ENCODE measurements around the gene RANBP9. TPM values are rescaled to one million over a fixed set of nuclear protein-coding genes. Genes with fewer than 3 reads are reported as not detected.

RANBP9 gene
- total and polyA plus RNA-seq, 9 of the 15 experiments (the other 6 are each of a cell fraction or from before 2014, with no cell fraction given) = 27.5 to 130 (median 61.5) TPM

DNA sequence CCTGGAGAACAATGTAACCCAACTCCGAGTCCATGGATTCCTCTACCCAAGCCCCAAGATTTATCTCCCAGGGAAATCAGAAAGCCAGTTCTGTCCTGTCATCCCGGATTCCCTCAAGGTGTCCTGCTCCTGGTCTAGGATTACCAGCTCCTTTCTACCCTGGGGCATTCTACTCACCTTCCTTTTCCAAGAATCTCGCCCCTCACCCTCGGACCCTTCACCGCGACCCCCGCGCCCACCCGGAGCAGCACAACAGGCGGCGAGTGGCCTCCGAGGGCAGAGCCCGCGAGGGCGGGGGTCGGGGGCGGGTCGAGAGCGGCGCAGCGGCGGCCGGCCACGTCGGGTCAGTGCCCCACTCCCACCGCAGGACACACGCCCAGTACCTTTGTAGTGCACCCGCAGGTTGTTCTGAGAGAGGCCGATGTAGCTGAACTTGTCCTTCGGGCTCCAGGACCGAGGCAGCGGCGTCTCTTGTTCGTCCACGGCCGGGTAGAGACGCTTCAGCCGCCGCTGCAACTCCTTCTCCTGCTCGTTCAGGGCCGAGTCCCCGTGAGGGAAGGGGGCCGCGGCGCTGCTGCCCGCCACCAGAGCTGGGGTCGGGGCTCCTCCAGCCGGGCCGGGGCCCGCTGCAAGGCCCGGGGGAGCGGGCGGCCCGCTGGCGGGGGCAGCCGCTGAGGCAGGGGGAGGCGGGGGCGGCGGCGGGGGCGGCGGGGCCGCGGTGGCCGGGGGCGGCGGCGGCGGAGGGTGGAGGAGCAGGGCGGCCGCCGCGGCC, 897 bp downstream of the RANBP9 start (continued):
- peak; percentile 37; the same call in 1 of the 2 replicates for TF ChIP-seq ESRRA (IDR thresholded peaks at IDR 0.05; ENCODE audit: borderline replicate concordance, low read depth)
- 0 out of 2 replicates have a peak, but pooled peaks have one; percentile 45 for TF ChIP-seq ZNF165 (CRISPR knock-in tag; IDR thresholded peaks at IDR 0.05; ENCODE audit: borderline replicate concordance)
- TF ChIP-seq, protein P1, sequence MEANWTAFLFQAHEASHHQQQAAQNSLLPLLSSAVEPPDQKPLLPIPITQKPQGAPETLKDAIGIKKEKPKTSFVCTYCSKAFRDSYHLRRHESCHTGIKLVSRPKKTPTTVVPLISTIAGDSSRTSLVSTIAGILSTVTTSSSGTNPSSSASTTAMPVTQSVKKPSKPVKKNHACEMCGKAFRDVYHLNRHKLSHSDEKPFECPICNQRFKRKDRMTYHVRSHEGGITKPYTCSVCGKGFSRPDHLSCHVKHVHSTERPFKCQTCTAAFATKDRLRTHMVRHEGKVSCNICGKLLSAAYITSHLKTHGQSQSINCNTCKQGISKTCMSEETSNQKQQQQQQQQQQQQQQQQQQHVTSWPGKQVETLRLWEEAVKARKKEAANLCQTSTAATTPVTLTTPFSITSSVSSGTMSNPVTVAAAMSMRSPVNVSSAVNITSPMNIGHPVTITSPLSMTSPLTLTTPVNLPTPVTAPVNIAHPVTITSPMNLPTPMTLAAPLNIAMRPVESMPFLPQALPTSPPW (CRISPR knock-in tag; IDR thresholded peaks at IDR 0.05) = peak; percentile 62; the same call in 1 of the 2 replicates
- no peak for TF ChIP-seq ARID2 (IDR thresholded peaks at IDR 0.05)
- no peak for TF ChIP-seq THRAP3 (IDR thresholded peaks at IDR 0.05; ENCODE audit: borderline replicate concordance)
- TF ChIP-seq, protein P2, sequence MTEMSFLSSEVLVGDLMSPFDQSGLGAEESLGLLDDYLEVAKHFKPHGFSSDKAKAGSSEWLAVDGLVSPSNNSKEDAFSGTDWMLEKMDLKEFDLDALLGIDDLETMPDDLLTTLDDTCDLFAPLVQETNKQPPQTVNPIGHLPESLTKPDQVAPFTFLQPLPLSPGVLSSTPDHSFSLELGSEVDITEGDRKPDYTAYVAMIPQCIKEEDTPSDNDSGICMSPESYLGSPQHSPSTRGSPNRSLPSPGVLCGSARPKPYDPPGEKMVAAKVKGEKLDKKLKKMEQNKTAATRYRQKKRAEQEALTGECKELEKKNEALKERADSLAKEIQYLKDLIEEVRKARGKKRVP (CRISPR knock-in tag; IDR thresholded peaks at IDR 0.05) = no peak
- 0 out of 2 replicates have a peak, but pooled peaks have one; percentile 8 for TF ChIP-seq MTA2 (IDR thresholded peaks at IDR 0.05; ENCODE audit: low read depth)
- TF ChIP-seq, protein P3, sequence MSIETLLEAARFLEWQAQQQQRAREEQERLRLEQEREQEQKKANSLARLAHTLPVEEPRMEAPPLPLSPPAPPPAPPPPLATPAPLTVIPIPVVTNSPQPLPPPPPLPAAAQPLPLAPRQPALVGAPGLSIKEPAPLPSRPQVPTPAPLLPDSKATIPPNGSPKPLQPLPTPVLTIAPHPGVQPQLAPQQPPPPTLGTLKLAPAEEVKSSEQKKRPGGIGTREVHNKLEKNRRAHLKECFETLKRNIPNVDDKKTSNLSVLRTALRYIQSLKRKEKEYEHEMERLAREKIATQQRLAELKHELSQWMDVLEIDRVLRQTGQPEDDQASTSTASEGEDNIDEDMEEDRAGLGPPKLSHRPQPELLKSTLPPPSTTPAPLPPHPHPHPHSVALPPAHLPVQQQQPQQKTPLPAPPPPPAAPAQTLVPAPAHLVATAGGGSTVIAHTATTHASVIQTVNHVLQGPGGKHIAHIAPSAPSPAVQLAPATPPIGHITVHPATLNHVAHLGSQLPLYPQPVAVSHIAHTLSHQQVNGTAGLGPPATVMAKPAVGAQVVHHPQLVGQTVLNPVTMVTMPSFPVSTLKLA (conservative IDR thresholded peaks at IDR 0.05) = peak in 1 of 2 experiments; percentile 57; a peak in 2 of 4 replicates
- no peak for TF ChIP-seq SRSF1 (IDR thresholded peaks at IDR 0.05; ENCODE audit: low read depth, low read length)
- no peak for TF ChIP-seq ZNF217 (CRISPR knock-in tag; IDR thresholded peaks at IDR 0.05)
- TF ChIP-seq ZNF316 (IDR thresholded peaks at IDR 0.05) = peak; percentile 46; the same call in 1 of the 2 replicates
- TF ChIP-seq, protein P4, sequence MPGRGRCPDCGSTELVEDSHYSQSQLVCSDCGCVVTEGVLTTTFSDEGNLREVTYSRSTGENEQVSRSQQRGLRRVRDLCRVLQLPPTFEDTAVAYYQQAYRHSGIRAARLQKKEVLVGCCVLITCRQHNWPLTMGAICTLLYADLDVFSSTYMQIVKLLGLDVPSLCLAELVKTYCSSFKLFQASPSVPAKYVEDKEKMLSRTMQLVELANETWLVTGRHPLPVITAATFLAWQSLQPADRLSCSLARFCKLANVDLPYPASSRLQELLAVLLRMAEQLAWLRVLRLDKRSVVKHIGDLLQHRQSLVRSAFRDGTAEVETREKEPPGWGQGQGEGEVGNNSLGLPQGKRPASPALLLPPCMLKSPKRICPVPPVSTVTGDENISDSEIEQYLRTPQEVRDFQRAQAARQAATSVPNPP (IDR thresholded peaks at IDR 0.05; ENCODE audit: borderline replicate concordance, insufficient read depth, insufficient read length) = no peak
- TF ChIP-seq HLTF (IDR thresholded peaks at IDR 0.05) = no peak
- TF ChIP-seq GATA2 (CRISPR knock-in tag; IDR thresholded peaks at IDR 0.05) = peak; percentile 87
- no peak for TF ChIP-seq CREBBP (IDR thresholded peaks at IDR 0.05; ENCODE audit: low read depth, low read length)
- no peak for TF ChIP-seq ARNT (IDR thresholded peaks at IDR 0.05)
- TF ChIP-seq, protein P5, sequence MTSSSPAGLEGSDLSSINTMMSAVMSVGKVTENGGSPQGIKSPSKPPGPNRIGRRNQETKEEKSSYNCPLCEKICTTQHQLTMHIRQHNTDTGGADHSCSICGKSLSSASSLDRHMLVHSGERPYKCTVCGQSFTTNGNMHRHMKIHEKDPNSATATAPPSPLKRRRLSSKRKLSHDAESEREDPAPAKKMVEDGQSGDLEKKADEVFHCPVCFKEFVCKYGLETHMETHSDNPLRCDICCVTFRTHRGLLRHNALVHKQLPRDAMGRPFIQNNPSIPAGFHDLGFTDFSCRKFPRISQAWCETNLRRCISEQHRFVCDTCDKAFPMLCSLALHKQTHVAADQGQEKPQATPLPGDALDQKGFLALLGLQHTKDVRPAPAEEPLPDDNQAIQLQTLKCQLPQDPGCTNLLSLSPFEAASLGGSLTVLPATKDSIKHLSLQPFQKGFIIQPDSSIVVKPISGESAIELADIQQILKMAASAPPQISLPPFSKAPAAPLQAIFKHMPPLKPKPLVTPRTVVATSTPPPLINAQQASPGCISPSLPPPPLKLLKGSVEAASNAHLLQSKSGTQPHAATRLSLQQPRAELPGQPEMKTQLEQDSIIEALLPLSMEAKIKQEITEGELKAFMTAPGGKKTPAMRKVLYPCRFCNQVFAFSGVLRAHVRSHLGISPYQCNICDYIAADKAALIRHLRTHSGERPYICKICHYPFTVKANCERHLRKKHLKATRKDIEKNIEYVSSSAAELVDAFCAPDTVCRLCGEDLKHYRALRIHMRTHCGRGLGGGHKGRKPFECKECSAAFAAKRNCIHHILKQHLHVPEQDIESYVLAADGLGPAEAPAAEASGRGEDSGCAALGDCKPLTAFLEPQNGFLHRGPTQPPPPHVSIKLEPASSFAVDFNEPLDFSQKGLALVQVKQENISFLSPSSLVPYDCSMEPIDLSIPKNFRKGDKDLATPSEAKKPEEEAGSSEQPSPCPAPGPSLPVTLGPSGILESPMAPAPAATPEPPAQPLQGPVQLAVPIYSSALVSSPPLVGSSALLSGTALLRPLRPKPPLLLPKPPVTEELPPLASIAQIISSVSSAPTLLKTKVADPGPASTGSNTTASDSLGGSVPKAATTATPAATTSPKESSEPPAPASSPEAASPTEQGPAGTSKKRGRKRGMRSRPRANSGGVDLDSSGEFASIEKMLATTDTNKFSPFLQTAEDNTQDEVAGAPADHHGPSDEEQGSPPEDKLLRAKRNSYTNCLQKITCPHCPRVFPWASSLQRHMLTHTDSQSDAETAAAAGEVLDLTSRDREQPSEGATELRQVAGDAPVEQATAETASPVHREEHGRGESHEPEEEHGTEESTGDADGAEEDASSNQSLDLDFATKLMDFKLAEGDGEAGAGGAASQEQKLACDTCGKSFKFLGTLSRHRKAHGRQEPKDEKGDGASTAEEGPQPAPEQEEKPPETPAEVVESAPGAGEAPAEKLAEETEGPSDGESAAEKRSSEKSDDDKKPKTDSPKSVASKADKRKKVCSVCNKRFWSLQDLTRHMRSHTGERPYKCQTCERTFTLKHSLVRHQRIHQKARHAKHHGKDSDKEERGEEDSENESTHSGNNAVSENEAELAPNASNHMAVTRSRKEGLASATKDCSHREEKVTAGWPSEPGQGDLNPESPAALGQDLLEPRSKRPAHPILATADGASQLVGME (CRISPR knock-in tag; IDR thresholded peaks at IDR 0.05) = no peak

Data from K562 (cell line).